Liver (tissue), 9 donors: Measurements from ENCODE around the gene ATP2B2. TPM values are rescaled to one million over a fixed set of nuclear protein-coding genes. Genes with fewer than 3 reads are reported as not detected.

Experiments used
- DNase-seq: peaks from one replicate; pipeline ENCODE4 v3.0.0-alpha.2; 2017; ENCODE audit warnings: low spot score
- H3K27ac ChIP-seq, 2 donors: one replicate each; pipeline ENCODE4 v1.7.0; 2013; ENCODE audit warnings: inconsistent platforms in 2 of 2, low read length in 2 of 2, control low read depth in 1 of 2, low read depth in 1 of 2, mild to moderate bottlenecking in 1 of 2
- H3K27me3 ChIP-seq, 4 donors: one replicate each; pipeline versions ENCODE4 v1.6.1 to v1.7.0; 2013; ENCODE audit warnings: low read length in 3 of 4, inconsistent platforms in 1 of 4, mild to moderate bottlenecking in 1 of 4, moderate library complexity in 1 of 4; ENCODE audit not compliant: control insufficient read depth in 4 of 4, insufficient read depth in 4 of 4
- H3K36me3 ChIP-seq, 4 donors: one replicate each; pipeline versions ENCODE4 v1.6.1 to v1.7.0; 2013; ENCODE audit warnings: low read length in 3 of 4, mild to moderate bottlenecking in 3 of 4, low read depth in 1 of 4, moderate library complexity in 1 of 4; ENCODE audit not compliant: control insufficient read depth in 4 of 4, insufficient read depth in 3 of 4
- H3K4me1 ChIP-seq, 4 donors: one replicate each; pipeline versions ENCODE4 v1.6.1 to v1.7.0; 2013; ENCODE audit warnings: low read length in 3 of 4, mild to moderate bottlenecking in 3 of 4, moderate library complexity in 1 of 4; ENCODE audit not compliant: control insufficient read depth in 4 of 4, insufficient read depth in 4 of 4
- H3K4me3 ChIP-seq, 3 donors: one replicate each; pipeline versions ENCODE4 v1.6.1 to v1.7.0; 2013; ENCODE audit warnings: low read length in 3 of 3, control low read depth in 1 of 3, low read depth in 1 of 3, mild to moderate bottlenecking in 1 of 3
- H3K9ac ChIP-seq, 2 donors: one replicate each; pipeline ENCODE4 v1.7.0; 2013; ENCODE audit warnings: low read length in 2 of 2, mild to moderate bottlenecking in 2 of 2, moderate library complexity in 2 of 2, control low read depth in 1 of 2, low read depth in 1 of 2
- H3K9me3 ChIP-seq, 4 donors: one replicate each; pipeline versions ENCODE4 v1.6.1 to v1.7.0; 2013; ENCODE audit warnings: low read length in 3 of 4; ENCODE audit not compliant: control insufficient read depth in 4 of 4
- EGR1 ChIP-seq, 2 donors: IDR thresholded peaks; 2 replicates each; pipeline ENCODE4 v1.6.1; 2016 to 2018; ENCODE audit warnings: antibody characterized with exemption in 2 of 2, low read depth in 2 of 2
- FOXA1 ChIP-seq: IDR thresholded peaks from 2 replicates; pipeline ENCODE4 v1.6.1; 2016; ENCODE audit warnings: antibody characterized with exemption
- FOXA2 ChIP-seq: IDR thresholded peaks from 2 replicates; pipeline ENCODE4 v1.6.1; 2016; ENCODE audit warnings: antibody characterized with exemption
- GABPA ChIP-seq, 2 donors: IDR thresholded peaks in 1 of 2; conservative IDR thresholded peaks in 1 of 2; 2 replicates each; pipeline ENCODE4 v1.6.1; 2016; ENCODE audit warnings: antibody characterized with exemption in 2 of 2, mild to moderate bottlenecking in 1 of 2, moderate library complexity in 1 of 2
- HNF4A ChIP-seq, 2 donors: conservative IDR thresholded peaks; 2 replicates each; pipeline ENCODE4 v1.6.1; 2016; ENCODE audit warnings: antibody characterized with exemption in 2 of 2, mild to moderate bottlenecking in 2 of 2
- HNF4G ChIP-seq: IDR thresholded peaks from 2 replicates; pipeline ENCODE4 v1.6.1; 2016; ENCODE audit warnings: antibody characterized with exemption
- JUND ChIP-seq, 2 donors: IDR thresholded peaks; 2 replicates each; pipeline ENCODE4 v1.6.1; 2016; ENCODE audit warnings: antibody characterized with exemption in 2 of 2
- NR2F2 ChIP-seq: IDR thresholded peaks from 2 replicates; pipeline ENCODE4 v1.6.1; 2016; ENCODE audit warnings: antibody characterized with exemption
- RAD21 ChIP-seq, 2 donors: IDR thresholded peaks; 2 replicates each; pipeline ENCODE4 v1.6.1; 2016; ENCODE audit warnings: antibody characterized with exemption in 2 of 2, mild to moderate bottlenecking in 2 of 2
- RXRA ChIP-seq, 2 donors: IDR thresholded peaks; 2 replicates each; pipeline ENCODE4 v1.6.1; 2017 to 2018; ENCODE audit warnings: antibody characterized with exemption in 2 of 2, mild to moderate bottlenecking in 1 of 2
- SP1 ChIP-seq: IDR thresholded peaks from 2 replicates; pipeline ENCODE4 v1.6.1; 2018; ENCODE audit warnings: antibody characterized with exemption, mild to moderate bottlenecking
- TAF1 ChIP-seq: conservative IDR thresholded peaks from 2 replicates; pipeline ENCODE4 v1.6.1; 2016; ENCODE audit warnings: antibody characterized with exemption, mild to moderate bottlenecking
- YY1 ChIP-seq: IDR thresholded peaks from 2 replicates; pipeline ENCODE4 v1.6.1; 2016; ENCODE audit warnings: antibody characterized with exemption, mild to moderate bottlenecking
- WGBS: extraction: QIAGEN DNeasy Blood & Tissue Kit; methylation state at CpG from one replicate; pipeline ENCODE4 v1.1.7; 2013; 5-methylcytosine and 5-hydroxymethylcytosine counted together
- polyA plus RNA-seq, 2 donors: library from polyadenylated mRNA; stranded (reverse) in 1 of 2; unstranded in 1 of 2; fragments of 200-250 nt in 1 of 2; fragments of >200 nt in 1 of 2; fragmentation: Nextera tagmentation in 1 of 2; extraction: Ambion mirVana in 1 of 2; gene quantifications; one replicate each; pipeline versions ENCODE4 v1.2.1 to v1.2.3, GENCODE V29; 2013 to 2015
- total RNA-seq, 2 donors: library from RNA; depleted of rRNA; stranded (reverse); fragments of >200 nt; gene quantifications; one replicate each; pipeline ENCODE4 v1.2.3, GENCODE V29; 2014
- TF ChIP-seq, protein P1 (sequence below): IDR thresholded peaks from 2 replicates; pipeline ENCODE4 v1.6.1; 2016; ENCODE audit warnings: antibody characterized with exemption, mild to moderate bottlenecking
- TF ChIP-seq, protein P2 (sequence below): IDR thresholded peaks from 2 replicates; pipeline ENCODE4 v1.6.1; 2016; ENCODE audit warnings: antibody characterized with exemption
- TF ChIP-seq, protein P3 (sequence below): fragments of 150-350 bp; IDR thresholded peaks from 2 replicates; pipeline ENCODE4 v1.5.1; 2017; ENCODE audit warnings: improper control_type of control experiment, low read depth, low read length; ENCODE audit not compliant: missing input control
- TF ChIP-seq, protein P4 (sequence below): IDR thresholded peaks from 2 replicates; pipeline ENCODE4 v1.6.1; 2016; ENCODE audit warnings: antibody characterized with exemption
- TF ChIP-seq, protein P5 (sequence below): IDR thresholded peaks from 2 replicates; pipeline ENCODE4 v1.6.1; 2016; ENCODE audit warnings: antibody characterized with exemption
- donor health status: healthy.
- donor health status: healthy.
- donor health status: healthy.
- donor health status: healthy.
- donor health status: healthy.

ATP2B2 gene
- total and polyA plus RNA-seq, 4 donors, result 10.4 to 27.8 (median 20.7) TPM

DNA sequence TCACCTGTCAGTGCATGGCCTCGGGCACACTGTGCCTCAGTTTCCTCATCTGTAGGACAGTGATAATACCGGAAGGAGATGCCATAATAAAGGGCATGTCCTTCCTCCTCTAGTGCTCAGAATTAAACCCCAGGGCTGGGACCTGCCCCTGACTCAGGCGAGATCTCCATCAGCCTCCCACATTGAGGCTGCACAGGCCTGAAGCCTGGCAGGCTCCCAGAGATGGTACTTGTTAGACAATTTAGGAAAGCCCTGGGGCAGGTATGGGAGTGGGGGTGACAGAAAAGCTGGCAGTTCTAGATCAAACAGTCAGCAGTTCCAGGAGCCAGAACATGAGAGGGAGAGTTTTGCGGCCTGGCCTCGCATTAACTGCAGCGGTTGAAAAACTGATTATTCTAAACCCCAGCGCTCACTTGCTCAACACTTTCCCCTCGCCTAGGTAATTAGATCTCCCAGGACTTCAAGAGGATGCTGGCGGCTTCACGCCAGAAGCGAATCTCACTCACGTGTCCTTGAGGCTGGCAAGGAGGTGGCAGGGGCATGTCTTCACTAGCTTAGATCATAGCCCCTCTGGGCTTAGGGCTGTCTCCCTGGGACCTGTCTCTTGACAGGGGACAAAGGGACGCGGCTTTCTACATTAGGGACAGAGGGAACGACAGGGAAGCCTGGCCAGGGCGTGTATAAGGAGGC lies 73.1 kb downstream of the ATP2B2 start:
- peaks cover 0 to 16% (median 14%) of the 10 kb centered on the region in 4 donors for H3K4me1 ChIP-seq
- H3K27me3 ChIP-seq, result no peaks in the 10 kb centered on the region
- no peaks in the 10 kb centered on the region for H3K36me3 ChIP-seq
- H3K27ac ChIP-seq, result no peak overlapping the region
- no peak overlapping the region for H3K4me3 ChIP-seq
- no peaks in the 10 kb centered on the region for H3K9me3 ChIP-seq
- no peak for TF ChIP-seq YY1
- TF ChIP-seq RAD21 (IDR thresholded peaks at IDR 0.05), result no peak
- no peak for TF ChIP-seq JUND (IDR thresholded peaks at IDR 0.05)
- TF ChIP-seq EGR1 (IDR thresholded peaks at IDR 0.05; ENCODE audit: low read depth in 2 of 2), result no peak
- TF ChIP-seq SP1, result no peak
- no peak for TF ChIP-seq NR2F2
- TF ChIP-seq, protein P1, sequence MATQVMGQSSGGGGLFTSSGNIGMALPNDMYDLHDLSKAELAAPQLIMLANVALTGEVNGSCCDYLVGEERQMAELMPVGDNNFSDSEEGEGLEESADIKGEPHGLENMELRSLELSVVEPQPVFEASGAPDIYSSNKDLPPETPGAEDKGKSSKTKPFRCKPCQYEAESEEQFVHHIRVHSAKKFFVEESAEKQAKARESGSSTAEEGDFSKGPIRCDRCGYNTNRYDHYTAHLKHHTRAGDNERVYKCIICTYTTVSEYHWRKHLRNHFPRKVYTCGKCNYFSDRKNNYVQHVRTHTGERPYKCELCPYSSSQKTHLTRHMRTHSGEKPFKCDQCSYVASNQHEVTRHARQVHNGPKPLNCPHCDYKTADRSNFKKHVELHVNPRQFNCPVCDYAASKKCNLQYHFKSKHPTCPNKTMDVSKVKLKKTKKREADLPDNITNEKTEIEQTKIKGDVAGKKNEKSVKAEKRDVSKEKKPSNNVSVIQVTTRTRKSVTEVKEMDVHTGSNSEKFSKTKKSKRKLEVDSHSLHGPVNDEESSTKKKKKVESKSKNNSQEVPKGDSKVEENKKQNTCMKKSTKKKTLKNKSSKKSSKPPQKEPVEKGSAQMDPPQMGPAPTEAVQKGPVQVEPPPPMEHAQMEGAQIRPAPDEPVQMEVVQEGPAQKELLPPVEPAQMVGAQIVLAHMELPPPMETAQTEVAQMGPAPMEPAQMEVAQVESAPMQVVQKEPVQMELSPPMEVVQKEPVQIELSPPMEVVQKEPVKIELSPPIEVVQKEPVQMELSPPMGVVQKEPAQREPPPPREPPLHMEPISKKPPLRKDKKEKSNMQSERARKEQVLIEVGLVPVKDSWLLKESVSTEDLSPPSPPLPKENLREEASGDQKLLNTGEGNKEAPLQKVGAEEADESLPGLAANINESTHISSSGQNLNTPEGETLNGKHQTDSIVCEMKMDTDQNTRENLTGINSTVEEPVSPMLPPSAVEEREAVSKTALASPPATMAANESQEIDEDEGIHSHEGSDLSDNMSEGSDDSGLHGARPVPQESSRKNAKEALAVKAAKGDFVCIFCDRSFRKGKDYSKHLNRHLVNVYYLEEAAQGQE, result no peak
- TF ChIP-seq, protein P2, sequence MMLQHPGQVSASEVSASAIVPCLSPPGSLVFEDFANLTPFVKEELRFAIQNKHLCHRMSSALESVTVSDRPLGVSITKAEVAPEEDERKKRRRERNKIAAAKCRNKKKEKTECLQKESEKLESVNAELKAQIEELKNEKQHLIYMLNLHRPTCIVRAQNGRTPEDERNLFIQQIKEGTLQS, result no peak
- TF ChIP-seq HNF4G, result no peak
- TF ChIP-seq GABPA (IDR thresholded peaks at IDR 0.05 in 1 of 2, conservative IDR thresholded peaks at IDR 0.05 in 1 of 2), result no peak
- 82% methylated on average over 16 of the region's 16 CpGs for WGBS
- DNase-seq, result no peak
- H3K9ac ChIP-seq, result no peak overlapping the region

DNA sequence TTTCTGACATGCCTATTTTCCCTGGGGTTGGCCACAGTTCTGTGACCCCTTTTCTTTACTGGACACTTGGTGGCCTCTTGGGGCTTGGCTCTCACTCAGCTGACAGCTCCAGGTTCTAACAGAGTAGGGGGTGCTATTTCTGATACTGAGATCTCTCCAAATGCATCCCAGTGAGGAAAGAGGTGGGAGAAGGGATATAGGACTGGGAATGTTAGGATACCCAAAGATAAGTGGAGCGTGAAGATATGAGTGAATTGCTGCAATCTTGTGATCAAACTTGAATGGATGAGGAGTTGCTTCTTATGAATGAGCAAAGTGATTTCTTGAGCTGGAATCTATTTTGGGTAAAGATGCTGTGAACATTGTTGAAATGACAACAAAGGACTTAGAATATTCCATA lies 74.6 kb downstream of the ATP2B2 start:
- Histone ChIP-seq H3K27ac (no peak overlapping the region), H3K4me3 (no peak overlapping the region), H3K36me3 (peaks cover 0 to 2% (median 0%) of the 10 kb centered on the region in 4 donors), H3K4me1 (peaks cover 0 to 16% (median 14%) of the 10 kb centered on the region in 4 donors), H3K27me3 (no peaks in the 10 kb centered on the region), H3K9ac (no peak overlapping the region), H3K9me3 (no peaks in the 10 kb centered on the region)
- TF ChIP-seq, protein P3, sequence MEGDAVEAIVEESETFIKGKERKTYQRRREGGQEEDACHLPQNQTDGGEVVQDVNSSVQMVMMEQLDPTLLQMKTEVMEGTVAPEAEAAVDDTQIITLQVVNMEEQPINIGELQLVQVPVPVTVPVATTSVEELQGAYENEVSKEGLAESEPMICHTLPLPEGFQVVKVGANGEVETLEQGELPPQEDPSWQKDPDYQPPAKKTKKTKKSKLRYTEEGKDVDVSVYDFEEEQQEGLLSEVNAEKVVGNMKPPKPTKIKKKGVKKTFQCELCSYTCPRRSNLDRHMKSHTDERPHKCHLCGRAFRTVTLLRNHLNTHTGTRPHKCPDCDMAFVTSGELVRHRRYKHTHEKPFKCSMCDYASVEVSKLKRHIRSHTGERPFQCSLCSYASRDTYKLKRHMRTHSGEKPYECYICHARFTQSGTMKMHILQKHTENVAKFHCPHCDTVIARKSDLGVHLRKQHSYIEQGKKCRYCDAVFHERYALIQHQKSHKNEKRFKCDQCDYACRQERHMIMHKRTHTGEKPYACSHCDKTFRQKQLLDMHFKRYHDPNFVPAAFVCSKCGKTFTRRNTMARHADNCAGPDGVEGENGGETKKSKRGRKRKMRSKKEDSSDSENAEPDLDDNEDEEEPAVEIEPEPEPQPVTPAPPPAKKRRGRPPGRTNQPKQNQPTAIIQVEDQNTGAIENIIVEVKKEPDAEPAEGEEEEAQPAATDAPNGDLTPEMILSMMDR, result no peak
- TF ChIP-seq HNF4G, result no peak
- no peak for TF ChIP-seq EGR1 (IDR thresholded peaks at IDR 0.05; ENCODE audit: low read depth in 2 of 2)
- TF ChIP-seq NR2F2, result no peak
- TF ChIP-seq RAD21 (IDR thresholded peaks at IDR 0.05), result no peak
- no peak for TF ChIP-seq FOXA2
- TF ChIP-seq, protein P2, result no peak
- TF ChIP-seq SP1, result no peak
- TF ChIP-seq, protein P4, sequence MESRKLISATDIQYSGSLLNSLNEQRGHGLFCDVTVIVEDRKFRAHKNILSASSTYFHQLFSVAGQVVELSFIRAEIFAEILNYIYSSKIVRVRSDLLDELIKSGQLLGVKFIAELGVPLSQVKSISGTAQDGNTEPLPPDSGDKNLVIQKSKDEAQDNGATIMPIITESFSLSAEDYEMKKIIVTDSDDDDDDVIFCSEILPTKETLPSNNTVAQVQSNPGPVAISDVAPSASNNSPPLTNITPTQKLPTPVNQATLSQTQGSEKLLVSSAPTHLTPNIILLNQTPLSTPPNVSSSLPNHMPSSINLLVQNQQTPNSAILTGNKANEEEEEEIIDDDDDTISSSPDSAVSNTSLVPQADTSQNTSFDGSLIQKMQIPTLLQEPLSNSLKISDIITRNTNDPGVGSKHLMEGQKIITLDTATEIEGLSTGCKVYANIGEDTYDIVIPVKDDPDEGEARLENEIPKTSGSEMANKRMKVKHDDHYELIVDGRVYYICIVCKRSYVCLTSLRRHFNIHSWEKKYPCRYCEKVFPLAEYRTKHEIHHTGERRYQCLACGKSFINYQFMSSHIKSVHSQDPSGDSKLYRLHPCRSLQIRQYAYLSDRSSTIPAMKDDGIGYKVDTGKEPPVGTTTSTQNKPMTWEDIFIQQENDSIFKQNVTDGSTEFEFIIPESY, result no peak
- TF ChIP-seq FOXA1, result no peak
- no peak for TF ChIP-seq RXRA (IDR thresholded peaks at IDR 0.05)
- TF ChIP-seq YY1, result no peak
- no peak for TF ChIP-seq GABPA (IDR thresholded peaks at IDR 0.05 in 1 of 2, conservative IDR thresholded peaks at IDR 0.05 in 1 of 2)
- TF ChIP-seq JUND (IDR thresholded peaks at IDR 0.05), result no peak
- no peak for TF ChIP-seq HNF4A (conservative IDR thresholded peaks at IDR 0.05)
- no peak for TF ChIP-seq TAF1
- TF ChIP-seq, protein P1, result no peak
- TF ChIP-seq, protein P5, sequence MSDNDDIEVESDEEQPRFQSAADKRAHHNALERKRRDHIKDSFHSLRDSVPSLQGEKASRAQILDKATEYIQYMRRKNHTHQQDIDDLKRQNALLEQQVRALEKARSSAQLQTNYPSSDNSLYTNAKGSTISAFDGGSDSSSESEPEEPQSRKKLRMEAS, result no peak
- 96% methylated on average over 1 of the region's 1 CpG for WGBS
- DNase-seq, result no peak
